G401.6 (cell line): ENCODE results near the gene NELFB.

Experiments used
- FAIRE-seq: peaks from 2 replicates; lab custom pipeline; 2012; peaks lifted over from hg19 to GRCh38; lab: Jason Lieb, UNC

NELFB gene

DNA sequence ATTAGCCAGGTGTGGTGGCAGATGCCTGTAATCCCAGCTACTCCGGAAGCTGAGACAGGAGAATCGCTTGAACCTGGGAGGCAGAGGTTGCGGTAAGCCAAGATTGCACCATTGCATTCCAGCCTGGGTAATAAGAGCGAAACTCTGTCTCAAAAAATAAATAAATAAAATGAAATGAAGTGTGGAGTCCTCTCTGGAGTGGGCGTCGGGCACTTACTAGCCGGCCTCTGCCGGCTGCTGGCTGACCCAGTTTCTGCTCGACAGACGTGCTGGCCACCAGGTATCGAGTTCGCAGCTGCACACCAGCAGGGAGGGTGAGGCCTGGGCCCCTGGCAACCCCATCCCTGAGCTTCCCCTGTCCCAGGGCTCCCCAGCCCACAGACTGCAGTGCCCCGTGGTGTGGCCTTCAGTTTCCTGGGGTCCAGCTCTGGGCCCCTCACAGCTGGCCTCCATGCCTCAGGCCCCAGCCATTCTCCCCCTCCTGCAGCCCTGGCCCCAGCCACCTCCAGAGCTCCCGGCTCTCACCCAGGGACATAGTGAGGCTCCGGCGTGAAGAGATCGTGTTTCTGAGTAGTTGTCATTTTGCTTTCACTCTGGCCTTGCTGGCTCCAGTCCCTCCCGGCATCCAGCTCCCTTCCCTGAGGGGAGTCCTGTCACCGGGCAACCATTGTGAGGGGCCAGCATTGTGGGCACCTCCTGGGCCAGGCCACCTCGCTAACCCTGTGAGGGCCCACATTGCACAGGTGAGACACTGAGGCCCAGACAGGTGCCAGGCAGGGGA is 7.8 kb upstream of the NELFB start:
- FAIRE-seq: no peak

GRCh38 chr9:137247916-137248175 is 7.3 kb upstream of the NELFB start:
- FAIRE-seq: no peak

DNA sequence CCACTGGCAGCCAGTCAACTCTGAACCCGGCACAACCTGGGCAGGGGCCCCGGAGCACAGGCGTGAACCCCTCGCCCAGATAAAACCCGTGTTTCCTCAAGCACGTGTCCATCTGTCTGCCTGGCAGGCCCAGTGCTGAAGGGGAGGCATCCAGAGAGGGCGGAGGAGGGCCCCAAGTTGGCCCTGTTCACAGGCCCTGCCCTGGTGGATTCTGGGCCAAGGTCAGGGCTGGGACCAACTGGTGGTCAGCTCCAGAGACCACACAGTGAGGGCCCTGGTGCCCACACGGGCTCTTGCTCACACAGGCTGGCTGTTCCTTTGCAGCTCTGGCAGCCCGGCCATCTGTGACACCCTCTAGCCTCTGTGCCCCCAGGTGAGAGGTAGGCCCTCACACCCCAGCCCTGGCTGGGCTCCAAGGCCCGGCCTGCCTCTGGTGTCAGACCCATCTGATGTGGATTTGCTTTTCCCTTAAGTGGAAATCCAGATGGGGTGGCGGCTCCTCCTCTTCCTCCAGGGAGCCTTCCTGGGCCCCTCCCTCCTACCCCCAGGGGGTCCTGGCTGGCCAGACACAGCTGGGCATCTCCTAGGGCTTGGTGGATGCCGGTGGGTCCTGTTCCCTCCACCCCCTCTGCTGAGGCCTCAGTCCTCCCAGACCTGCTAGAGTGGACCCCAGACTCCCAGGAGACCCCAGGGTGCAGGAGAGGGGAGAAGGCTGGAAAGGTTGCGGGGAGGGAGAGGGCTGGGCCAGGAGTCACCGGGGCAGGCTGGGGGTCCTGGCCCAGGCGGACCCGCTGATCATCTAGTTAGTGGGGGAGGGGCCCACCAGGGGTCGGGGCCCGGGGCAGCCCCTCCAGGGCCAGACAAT is 4.6 kb upstream of the NELFB start:
- FAIRE-seq: no peak

GRCh38 chr9:137251194-137251461 is 4.0 kb upstream of the NELFB start, which contains the start of gene STPG3:
TSS of gene STPG3 (plus strand) at chr9:137251286. CDS start at chr9:137251287, 1 bp downstream.
- no peak for FAIRE-seq

DNA sequence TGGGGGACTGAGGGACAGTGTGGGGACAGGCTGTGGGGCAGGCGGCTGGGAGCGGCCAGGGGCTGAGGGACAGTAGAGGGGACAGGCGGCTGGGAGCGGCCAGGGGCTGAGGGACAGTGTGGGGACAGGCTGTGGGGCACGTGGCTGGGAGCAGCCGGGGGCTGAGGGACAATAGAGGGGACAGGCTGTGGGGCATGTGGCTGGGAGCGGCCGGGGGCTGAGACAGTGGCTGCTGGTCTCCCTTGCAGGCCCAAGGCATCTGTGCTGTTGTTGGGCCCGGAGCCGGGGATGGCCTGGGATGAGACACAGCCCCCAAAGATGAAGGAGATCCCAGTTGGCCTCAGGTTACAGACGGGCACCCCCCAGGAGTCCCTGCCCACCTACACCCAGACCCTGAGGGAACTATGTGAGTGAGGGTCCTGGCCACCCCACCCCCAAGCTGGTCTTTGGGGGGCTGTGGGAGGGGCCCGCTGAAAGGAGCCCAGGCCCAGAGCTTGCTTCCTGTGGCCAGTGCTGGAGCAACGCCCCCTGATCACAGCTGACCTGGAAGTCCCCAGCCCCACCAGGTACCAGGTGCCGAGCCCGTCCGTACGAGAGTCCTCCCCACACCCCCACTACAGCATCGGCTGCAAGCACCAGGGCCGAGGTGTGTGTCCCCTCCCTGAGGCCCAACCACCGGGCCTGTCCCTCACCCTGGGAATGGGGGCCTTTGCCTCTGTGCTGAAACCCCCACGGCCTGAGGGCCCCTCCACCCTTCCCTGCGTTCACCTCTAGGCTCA is 3.4 kb upstream of the NELFB start:
- FAIRE-seq: no peak

DNA sequence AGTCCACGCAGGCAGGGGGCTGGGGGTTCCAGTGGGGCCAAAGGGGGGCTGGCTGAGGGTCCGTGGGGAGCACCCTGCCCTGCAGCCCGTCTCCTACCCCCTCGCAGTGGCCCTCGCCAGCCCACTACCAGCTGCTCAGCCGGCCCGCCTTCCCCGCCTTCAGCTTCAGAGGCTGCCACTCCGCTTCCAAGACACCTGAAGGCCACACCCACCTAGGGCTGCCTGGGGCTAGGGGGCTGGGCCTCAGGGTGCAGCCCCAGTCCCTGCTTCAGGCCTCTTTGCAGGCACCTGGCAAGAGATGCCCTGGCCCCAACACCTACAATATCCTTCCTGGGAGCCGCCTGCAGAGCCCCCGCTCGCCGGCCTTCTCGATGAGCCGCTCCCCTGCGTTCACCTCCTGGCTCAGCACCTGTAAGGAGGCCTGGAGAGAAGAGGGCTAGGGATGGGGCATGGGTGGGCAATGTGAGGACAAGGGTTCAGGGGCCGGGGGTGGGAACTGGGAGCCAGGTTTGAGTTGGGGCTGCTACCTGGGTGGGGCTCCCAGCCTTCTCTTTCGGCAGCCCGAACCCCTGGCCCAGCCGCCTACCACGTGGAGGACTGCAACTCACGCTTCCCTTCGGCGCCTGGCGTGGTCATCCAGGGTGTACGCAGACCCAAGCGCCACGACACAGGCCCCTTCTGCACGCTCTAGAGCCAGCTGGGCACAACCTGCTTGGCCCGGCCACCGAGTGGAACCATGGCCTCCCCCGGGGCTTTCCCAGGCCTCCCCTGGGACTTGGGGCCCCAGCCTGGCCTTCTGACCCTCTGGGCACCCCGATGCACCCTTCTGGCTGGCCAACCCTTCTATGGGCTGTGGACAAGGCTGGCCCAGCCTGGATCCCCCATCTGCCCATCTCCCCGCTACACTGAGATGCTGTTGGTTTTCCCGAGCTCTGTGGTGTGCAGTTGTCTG is 2.3 kb upstream of the NELFB start:
- peak; percentile 36 for FAIRE-seq

DNA sequence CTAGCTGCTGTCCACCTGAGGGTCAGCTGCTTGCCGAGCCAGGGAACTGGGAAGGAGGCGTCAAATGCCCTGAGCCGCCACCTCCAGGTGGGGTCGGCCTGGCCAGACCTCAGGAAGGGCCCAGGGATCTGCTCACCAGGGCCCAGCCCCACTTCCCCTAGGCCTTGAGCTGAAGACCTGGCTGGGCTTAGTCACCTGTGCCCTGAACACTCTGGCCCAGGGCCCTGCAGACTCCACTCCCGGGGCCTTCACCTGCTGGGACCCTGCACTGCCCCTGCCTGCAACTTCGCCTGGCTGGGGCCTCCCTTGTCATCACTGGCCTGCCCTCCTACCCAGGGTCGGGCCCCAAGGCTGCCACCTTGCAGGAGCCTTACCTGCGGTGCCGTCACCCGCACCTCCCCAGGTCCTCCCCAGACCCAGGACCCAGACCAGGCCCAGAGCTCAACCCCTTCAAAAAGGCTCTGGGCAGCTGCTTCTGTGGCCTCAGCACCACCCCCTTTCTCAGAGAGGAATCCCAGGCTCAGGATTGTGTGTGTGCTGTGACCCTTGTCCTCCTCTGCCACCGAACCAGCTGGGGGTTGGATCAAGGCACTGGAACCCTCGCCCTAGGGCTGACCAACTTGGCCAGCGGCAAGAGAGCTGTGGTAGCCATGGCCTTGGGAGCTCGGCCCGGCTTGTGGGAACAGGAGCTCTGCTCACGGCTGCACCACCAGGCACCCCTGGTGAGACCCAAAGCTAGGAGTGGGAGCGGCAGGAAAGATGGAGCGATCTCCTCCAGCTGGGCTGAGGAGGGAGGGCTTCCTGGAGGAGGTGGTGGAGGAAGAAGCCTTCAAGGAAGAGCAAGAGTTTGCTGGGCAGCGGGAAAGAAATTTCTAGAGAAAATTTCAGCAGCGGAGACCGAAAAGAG is 1.2 kb upstream of the NELFB start:
- no peak for FAIRE-seq

DNA sequence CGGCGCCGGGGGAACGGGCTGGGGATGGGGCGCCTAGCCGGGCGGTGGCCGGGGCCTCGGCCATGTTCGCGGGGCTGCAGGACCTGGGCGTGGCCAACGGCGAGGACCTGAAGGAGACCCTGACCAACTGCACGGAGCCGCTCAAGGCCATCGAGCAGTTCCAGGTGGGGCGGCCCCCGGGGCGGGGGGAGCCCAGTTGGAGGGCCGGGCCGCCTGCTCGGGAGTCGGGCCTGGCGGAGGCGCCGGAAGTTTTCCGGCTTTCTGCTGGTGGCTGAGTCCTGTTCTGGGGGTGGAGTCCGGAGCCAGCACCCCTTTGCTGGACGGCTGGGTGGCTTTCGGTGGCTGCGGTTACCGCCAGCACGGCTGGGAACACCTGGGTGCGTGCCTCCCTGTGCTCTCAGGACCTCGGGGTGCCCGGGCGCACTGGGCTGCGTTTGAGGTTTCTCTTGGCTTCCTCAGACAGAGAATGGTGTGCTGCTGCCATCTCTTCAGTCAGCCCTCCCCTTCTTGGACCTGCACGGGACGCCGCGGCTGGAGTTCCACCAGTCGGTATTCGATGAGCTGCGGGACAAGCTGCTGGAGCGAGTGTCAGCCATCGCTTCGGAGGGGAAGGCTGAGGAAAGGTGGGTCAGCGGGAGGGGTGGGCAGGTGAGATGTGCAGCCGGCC is 454 bp downstream of the NELFB start:
- no peak for FAIRE-seq

DNA sequence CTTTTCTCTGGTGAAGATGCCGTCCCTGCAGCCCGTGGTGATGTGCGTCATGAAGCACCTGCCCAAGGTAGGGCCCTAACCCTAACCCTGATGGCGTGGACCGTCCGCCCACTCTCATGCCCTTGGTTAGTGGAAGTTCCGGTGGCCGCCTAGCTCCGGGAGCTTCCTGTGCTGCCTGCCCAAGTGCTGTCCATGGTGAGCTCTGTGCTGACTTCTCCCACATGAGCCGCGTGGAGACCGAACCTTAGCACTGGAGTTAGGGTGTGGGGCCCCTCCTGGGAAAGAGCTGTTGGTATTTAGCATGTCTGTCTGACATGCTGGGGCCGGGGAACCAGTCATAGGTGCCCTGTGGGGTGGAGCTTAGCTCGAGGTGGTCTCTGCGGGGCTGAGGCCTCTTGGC is 1.2 kb downstream of the NELFB start:
- no peak for FAIRE-seq

DNA sequence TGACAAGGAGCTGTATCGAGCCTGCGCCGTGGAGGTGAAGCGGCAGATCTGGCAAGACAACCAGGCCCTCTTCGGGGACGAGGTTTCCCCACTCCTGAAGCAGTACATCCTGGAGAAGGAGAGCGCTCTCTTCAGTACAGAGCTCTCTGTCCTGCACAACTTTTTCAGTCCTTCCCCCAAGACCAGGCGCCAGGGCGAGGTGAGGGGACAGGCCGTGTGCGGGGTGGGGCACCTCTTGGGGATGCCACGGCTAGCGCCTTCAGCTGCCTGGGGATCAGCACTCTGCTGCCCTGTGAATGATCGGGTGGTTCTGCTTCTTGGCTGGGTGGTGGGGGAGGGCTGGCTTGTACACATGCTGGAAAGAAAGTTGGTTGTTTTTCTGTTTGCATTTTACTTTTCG is 1.7 kb downstream of the NELFB start:
- no peak for FAIRE-seq

DNA sequence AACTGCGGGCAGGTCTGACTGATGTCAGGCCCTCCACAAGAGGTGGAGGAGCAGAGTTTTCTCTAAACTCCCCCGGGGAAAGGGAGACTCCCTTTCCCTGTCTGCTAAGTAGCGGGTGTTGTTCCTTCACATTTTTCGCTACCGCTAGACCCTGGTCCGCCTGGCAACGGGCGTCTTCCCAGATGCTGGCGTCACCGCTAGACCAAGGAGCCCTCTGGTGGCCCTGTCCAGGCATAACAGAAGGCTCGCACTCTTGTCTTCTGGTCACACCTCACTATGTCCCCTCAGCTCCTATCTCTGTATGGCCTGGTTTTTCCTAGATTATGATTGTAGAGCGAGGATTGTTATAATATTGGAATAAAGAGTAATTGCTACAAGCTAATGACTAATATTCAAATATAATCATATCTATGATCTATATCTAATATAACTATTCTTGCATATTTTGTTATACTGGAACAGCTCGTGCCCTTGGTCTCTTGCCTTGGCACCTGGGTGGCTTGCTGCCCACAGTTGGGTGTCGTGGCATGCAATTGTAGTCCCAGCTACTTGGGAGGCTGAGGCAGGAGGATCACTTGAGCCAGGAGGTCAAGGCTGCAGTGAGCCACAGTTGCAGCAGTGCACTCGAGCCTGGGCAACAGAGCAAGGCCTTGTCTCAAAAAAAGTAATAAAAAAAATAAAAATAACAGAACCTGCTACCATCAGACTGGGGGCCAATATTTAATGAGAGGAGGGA is 7.2 kb downstream of the NELFB start:
- FAIRE-seq: peak; percentile 89

- no peak for FAIRE-seq
Observed at GRCh38 chr9:137262909-137263285, 7.8 kb downstream of the NELFB start.

GRCh38 chr9:137263506-137263905 is 8.4 kb downstream of the NELFB start:
- FAIRE-seq: no peak

DNA sequence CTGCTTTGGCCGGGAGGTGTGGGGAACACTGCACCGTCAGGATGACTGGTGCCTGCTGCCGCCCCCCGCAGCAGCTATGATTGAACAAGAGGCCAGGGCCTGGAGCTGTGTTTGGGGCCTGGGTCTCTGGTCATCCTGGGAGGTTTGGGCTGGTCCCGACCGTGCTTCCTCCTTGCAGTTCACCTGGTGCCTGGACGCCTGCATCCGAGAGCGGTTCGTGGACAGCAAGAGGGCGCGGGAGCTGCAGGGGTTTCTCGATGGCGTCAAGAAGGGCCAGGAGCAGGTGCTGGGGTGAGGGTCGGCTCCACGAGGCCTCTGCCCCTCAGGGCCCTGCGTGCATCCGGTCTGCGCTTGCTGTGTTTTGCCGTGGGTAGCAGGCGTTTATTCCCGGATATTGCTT is 8.9 kb downstream of the NELFB start:
- no peak for FAIRE-seq

DNA sequence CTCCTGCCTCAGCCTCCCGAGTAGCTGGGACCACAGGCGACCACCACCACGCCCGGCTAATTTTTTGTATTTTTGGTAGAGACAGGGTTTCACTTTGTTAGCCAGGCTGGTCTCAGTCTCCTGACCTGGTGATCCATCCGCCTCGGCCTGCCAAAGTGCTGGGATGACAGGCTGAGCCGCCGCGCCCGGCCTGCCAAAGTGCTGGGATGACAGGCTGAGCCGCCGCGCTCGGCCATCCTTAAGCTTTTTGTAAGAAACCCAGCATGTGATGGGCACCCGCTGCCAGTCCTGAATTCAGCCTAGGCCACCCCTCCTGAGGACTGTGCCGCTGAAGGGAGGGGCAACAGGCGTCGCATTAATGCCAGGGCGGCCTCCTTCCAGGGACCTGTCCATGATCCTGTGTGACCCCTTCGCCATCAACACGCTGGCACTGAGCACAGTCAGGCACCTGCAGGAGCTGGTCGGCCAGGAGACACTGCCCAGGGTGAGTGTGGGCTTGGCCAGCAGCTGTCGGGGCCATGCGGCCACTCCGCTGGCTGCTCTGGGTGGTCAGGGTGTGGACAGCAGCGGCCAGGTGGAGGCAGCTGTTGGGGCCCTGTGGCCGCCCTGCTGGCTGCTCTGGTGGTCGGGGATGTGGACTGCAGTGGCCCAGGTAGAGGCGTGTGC is 10.5 kb downstream of the NELFB start:
- FAIRE-seq: no peak

GRCh38 chr9:137266162-137266527 is 11.0 kb downstream of the NELFB start:
- no peak for FAIRE-seq

- no peak for FAIRE-seq
Observed at GRCh38 chr9:137266585-137267453, 11.7 kb downstream of the NELFB start.

DNA sequence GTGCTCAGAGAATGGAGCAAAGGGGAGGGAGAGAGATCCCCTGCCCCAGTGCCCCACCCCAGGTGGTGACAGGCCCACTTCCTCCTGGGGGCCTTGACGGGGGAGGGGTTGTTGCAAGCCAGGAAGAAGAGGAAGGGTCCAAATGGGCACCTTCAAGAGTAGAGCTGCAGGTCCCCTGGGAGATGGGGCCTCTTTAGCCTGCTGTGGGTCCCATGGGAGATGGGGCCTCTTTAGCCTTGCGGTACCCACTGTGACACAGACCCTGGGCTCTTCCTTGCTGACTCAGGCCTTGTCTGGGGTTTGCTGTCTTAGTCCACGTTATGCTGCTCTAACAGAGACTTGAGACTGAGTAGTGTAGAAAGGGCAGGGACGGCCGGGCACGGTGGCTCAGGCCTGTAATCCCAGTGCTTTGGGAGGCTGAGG is 12.8 kb downstream of the NELFB start:
- no peak for FAIRE-seq
